Measurements from ENCODE around the gene LHFPL4. TPM values are rescaled to one million over a fixed set of nuclear protein-coding genes. Genes with fewer than 3 reads are reported as not detected.
A peak's percentile ranks its signal among the peaks of the same experiment; 100 is the strongest.

The LHFPL4 gene
- total RNA-seq, 2 donors from 2014 or later, result 1.1 to 6.7 TPM

- TF ChIP-seq, protein P1, sequence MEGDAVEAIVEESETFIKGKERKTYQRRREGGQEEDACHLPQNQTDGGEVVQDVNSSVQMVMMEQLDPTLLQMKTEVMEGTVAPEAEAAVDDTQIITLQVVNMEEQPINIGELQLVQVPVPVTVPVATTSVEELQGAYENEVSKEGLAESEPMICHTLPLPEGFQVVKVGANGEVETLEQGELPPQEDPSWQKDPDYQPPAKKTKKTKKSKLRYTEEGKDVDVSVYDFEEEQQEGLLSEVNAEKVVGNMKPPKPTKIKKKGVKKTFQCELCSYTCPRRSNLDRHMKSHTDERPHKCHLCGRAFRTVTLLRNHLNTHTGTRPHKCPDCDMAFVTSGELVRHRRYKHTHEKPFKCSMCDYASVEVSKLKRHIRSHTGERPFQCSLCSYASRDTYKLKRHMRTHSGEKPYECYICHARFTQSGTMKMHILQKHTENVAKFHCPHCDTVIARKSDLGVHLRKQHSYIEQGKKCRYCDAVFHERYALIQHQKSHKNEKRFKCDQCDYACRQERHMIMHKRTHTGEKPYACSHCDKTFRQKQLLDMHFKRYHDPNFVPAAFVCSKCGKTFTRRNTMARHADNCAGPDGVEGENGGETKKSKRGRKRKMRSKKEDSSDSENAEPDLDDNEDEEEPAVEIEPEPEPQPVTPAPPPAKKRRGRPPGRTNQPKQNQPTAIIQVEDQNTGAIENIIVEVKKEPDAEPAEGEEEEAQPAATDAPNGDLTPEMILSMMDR (conservative IDR thresholded peaks at IDR 0.05), result no peak
- H3K9me3 Mint-ChIP-seq, result no peaks in the 10 kb centered on the region
- no peak overlapping the region for H3K4me3 ChIP-seq (ENCODE audit: low read length)
- H3K4me1 Mint-ChIP-seq, result no peaks in the 10 kb centered on the region
- H3K36me3 Mint-ChIP-seq (ENCODE audit: low read depth), result no peaks in the 10 kb centered on the region
- no peak overlapping the region for H3K9ac ChIP-seq (ENCODE audit: extremely low read depth, low read length, poor library complexity, severe bottlenecking)
- no peak overlapping the region for H3K27ac Mint-ChIP-seq
- H3K9me3 ChIP-seq (ENCODE audit: control insufficient read depth, low read length), result no peaks in the 10 kb centered on the region
- H3K4me1 ChIP-seq (ENCODE audit: control insufficient read depth, insufficient read depth, low read length), result no peaks in the 10 kb centered on the region
- DNase-seq, result no peak
- H3K27ac ChIP-seq (ENCODE audit: low read depth, low read length), result no peak overlapping the region
- H3K27me3 Mint-ChIP-seq (ENCODE audit: insufficient read depth), result peaks cover 18% of the 10 kb centered on the region
- WGBS, 2 experiments (ENCODE audit: insufficient coverage in 1 of 2, insufficient read length in 1 of 2), result 84% methylated on average over 4 of the region's 4 CpGs; no CpG with 5 or more reads in 1 of the 2 experiments
- H3K27me3 ChIP-seq (ENCODE audit: control insufficient read depth, insufficient read depth, low read length, poor library complexity, severe bottlenecking), result peaks cover 16% of the 10 kb centered on the region
- H3K4me3 Mint-ChIP-seq, result no peak overlapping the region
- no peaks in the 10 kb centered on the region for H3K36me3 ChIP-seq (ENCODE audit: control insufficient read depth, insufficient read depth, low read length)
Observed at GRCh38 chr3:9514306-9514705, 39.3 kb downstream of the LHFPL4 start.

DNA sequence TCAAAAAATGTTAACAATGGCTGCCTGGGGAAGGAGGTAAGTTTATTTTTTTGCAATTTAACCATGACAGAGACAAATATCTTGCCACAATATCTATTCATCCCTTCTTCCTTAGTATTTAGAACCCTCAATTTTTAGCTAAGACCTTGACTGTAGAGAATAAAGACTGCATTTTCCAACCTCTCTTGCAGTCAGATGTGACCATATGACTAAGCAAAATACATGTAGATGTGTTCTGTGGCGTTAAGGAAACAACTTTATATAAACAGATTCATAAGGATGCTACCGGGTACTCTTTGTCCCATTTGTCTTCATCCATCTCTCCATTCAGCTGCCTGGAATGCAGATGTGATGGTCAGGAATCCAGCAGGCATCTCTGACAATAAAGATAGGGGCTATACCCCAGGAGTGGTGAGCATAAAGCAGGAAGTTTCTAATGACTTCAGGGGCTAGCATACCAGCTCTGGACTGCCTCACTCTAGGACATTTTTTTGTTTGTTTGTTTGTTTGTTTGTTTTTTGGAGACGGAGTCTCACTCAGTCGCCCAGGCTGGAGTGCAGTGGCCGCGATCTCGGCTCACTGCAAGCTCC lies 41.1 kb downstream of the LHFPL4 start:
- H3K4me3 Mint-ChIP-seq, result no peak overlapping the region
- 93% methylated on average over 7 of the region's 7 CpGs; no CpG with 5 or more reads in 1 of the 2 experiments for WGBS, 2 experiments (ENCODE audit: insufficient coverage in 1 of 2, insufficient read length in 1 of 2)

DNA sequence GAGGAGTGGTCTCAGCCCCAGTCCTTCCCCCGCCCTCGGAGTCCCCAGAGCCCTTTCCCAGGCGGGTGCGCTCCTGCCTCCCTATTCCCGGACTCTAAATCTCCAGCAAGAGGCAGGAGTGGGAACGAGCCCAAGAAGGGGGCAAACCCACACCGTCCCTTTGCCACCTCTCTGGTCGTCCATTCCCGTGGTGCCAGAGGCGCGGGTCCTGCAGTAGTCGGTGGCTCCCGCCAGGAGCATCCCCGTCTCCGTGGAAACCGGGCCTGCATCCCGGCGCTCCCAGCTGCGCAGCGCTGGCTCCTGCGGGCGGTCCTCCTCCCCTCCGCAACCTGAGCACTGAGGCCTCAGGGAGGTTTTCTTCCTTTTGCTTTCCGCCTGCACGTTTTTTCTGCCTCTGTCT lies 44.8 kb downstream of the LHFPL4 start:
- Histone ChIP-seq H3K9ac (ENCODE audit: extremely low read depth, low read length, poor library complexity, severe bottlenecking) (no peak overlapping the region), H3K4me1 (ENCODE audit: control insufficient read depth, insufficient read depth, low read length) (no peaks in the 10 kb centered on the region), H3K9me3 (ENCODE audit: control insufficient read depth, low read length) (no peaks in the 10 kb centered on the region), H3K36me3 (ENCODE audit: control insufficient read depth, insufficient read depth, low read length) (no peaks in the 10 kb centered on the region), H3K27ac (ENCODE audit: low read depth, low read length) (no peak overlapping the region), H3K27me3 (ENCODE audit: control insufficient read depth, insufficient read depth, low read length, poor library complexity, severe bottlenecking) (peaks cover 21% of the 10 kb centered on the region), H3K4me3 (ENCODE audit: low read length) (no peak overlapping the region)
- Mint-ChIP-seq H3K4me1 (no peaks in the 10 kb centered on the region), H3K36me3 (ENCODE audit: low read depth) (no peaks in the 10 kb centered on the region), H3K9me3 (no peaks in the 10 kb centered on the region), H3K27ac (no peak overlapping the region), H3K27me3 (ENCODE audit: insufficient read depth) (peaks cover 28% of the 10 kb centered on the region), H3K4me3 (no peak overlapping the region)
- TF ChIP-seq, protein P1 (conservative IDR thresholded peaks at IDR 0.05), result peak; percentile 16
- WGBS, 2 experiments (ENCODE audit: insufficient coverage in 1 of 2, insufficient read length in 1 of 2), result 56 to 57% methylated on average over 20 to 25 of the region's 25 CpGs
- DNase-seq, result peak; percentile 75

More for the DNA sequence above, 41.1 kb downstream of the LHFPL4 start:
- Mint-ChIP-seq H3K27me3 (ENCODE audit: insufficient read depth) (peaks cover 28% of the 10 kb centered on the region), H3K36me3 (ENCODE audit: low read depth) (no peaks in the 10 kb centered on the region), H3K9me3 (no peaks in the 10 kb centered on the region), H3K27ac (no peak overlapping the region), H3K4me1 (no peaks in the 10 kb centered on the region)
- no peak overlapping the region for H3K27ac ChIP-seq (ENCODE audit: low read depth, low read length)
- no peak for DNase-seq
- H3K36me3 ChIP-seq (ENCODE audit: control insufficient read depth, insufficient read depth, low read length), result no peaks in the 10 kb centered on the region
- H3K27me3 ChIP-seq (ENCODE audit: control insufficient read depth, insufficient read depth, low read length, poor library complexity, severe bottlenecking), result peaks cover 29% of the 10 kb centered on the region
- no peak overlapping the region for H3K4me3 ChIP-seq (ENCODE audit: low read length)
- TF ChIP-seq, protein P1 (conservative IDR thresholded peaks at IDR 0.05), result no peak
- no peaks in the 10 kb centered on the region for H3K9me3 ChIP-seq (ENCODE audit: control insufficient read depth, low read length)
- H3K4me1 ChIP-seq (ENCODE audit: control insufficient read depth, insufficient read depth, low read length), result no peaks in the 10 kb centered on the region
- no peak overlapping the region for H3K9ac ChIP-seq (ENCODE audit: extremely low read depth, low read length, poor library complexity, severe bottlenecking)
